Panc1 (cell line): ENCODE results near the gene NFE2. TPM values are rescaled to one million over a fixed set of nuclear protein-coding genes. Genes with fewer than 3 reads are reported as not detected.

Experiments
- ATAC-seq: fragments of 200-7000 bp; cut with Tn5 transposase; 2 replicates; pipeline ENCODE4 v1.9.1; 2020; ENCODE audit warnings: mild to moderate bottlenecking, moderate library complexity
- BruUV-seq: library from RNA; stranded (reverse); fragments of 400-500 nt; replicated peaks from 2 replicates; lab custom pipeline; 2021; lab: Mats Ljungman, UMichigan
- CTCF ChIA-PET: fragments of 300-600 bp; sonication (Branson Sonifier 250); formaldehyde crosslinking; loops from one replicate; lab custom pipeline; 2022; ENCODE audit warnings: antibody characterized with exemption; lab: Charles Lee
- POLR2A ChIA-PET: fragments of 300-600 bp; sonication (Branson Sonifier 250); formaldehyde crosslinking; loops from one replicate; lab custom pipeline; 2022; ENCODE audit warnings: antibody characterized with exemption; lab: Charles Lee
- DNase-seq: peaks from one replicate; pipeline ENCODE4 v3.0.0-alpha.2; 2010; ENCODE audit warnings: low read depth, low spot score
- H3K27ac ChIP-seq: 2 replicates; pipeline ENCODE4 v1.5.1; 2011; ENCODE audit warnings: mild to moderate bottlenecking, low read length, inconsistent platforms
- H3K27me3 ChIP-seq: fragments of 200-500 bp; sonication (Bioruptor generic); 2 replicates; pipeline ENCODE4 v1.6.0; 2014; ENCODE audit warnings: low read length, inconsistent platforms; ENCODE audit not compliant: control insufficient read depth, insufficient read depth
- H3K36me3 ChIP-seq: fragments of 200-500 bp; sonication (Bioruptor generic); 2 replicates; pipeline ENCODE4 v1.5.1; 2014; ENCODE audit warnings: inconsistent platforms, mild to moderate bottlenecking, low read length, moderate library complexity; ENCODE audit not compliant: control insufficient read depth, insufficient read depth
- H3K4me1 ChIP-seq: 2 replicates; pipeline ENCODE4 v1.5.1; 2011; ENCODE audit warnings: inconsistent platforms, mild to moderate bottlenecking, low read length, moderate library complexity; ENCODE audit not compliant: control insufficient read depth, insufficient read depth
- H3K4me3 ChIP-seq, 2 experiments: 2 replicates each; pipeline ENCODE4 v1.5.1; 2011 to 2012; ENCODE audit warnings: low read depth in 2 of 2, low read length in 2 of 2, mild to moderate bottlenecking in 2 of 2, inconsistent platforms in 1 of 2, moderate library complexity in 1 of 2
- H3K9me3 ChIP-seq: fragments of 200-500 bp; sonication (Bioruptor generic); 2 replicates; pipeline ENCODE4 v1.5.1; 2014; ENCODE audit warnings: low read depth, mild to moderate bottlenecking, inconsistent platforms, low read length, moderate library complexity; ENCODE audit not compliant: control insufficient read depth, insufficient read depth
- POLR2AphosphoS5 ChIP-seq: IDR thresholded peaks from 2 replicates; pipeline ENCODE4 v1.6.1; 2012; ENCODE audit warnings: mild to moderate bottlenecking, low read depth, low read length, moderate library complexity
- SIN3A ChIP-seq: IDR thresholded peaks from 2 replicates; pipeline ENCODE4 v1.6.1; 2012; ENCODE audit warnings: low read depth, mild to moderate bottlenecking, low read length, moderate library complexity, borderline replicate concordance; ENCODE audit not compliant: insufficient read depth
- TCF7L2 ChIP-seq: IDR thresholded peaks from 2 replicates; pipeline ENCODE4 v1.6.1; 2011; ENCODE audit warnings: mild to moderate bottlenecking, low read depth, low read length, inconsistent platforms
- in situ Hi-C: cut with HindIII; loops from 2 replicates; pipeline ENCODE4 v1.10.0; 2016; ENCODE audit warnings: low sequenced_read_pairs, low pct_unique_long_range_greater_than_20kb
- intact Hi-C: fragments of 100-400 bp; cut with micrococcal nuclease; formaldehyde crosslinking; loops from one replicate; pipeline ENCODE4 v1.10.0; 2022; ENCODE audit not compliant: unreplicated experiment
- total RNA-seq: library from RNA; stranded (reverse); gene quantifications from one replicate; pipeline ENCODE4 v1.2.1, GENCODE V29; 2021; ENCODE audit not compliant: unreplicated experiment
- TF ChIP-seq, protein P1 (sequence below), 2 experiments: IDR thresholded peaks; 2 replicates each; pipeline ENCODE4 v1.6.1; 2011 to 2012; ENCODE audit warnings: low read depth in 2 of 2, control low read depth in 1 of 2, low read length in 1 of 2, mild to moderate bottlenecking in 1 of 2, moderate library complexity in 1 of 2; ENCODE audit not compliant: insufficient read depth in 1 of 2
- TF ChIP-seq, protein P2 (sequence below): fragments of 450-650 bp; IDR thresholded peaks from 2 replicates; pipeline ENCODE4 v1.5.1; 2017; ENCODE audit warnings: mild to moderate bottlenecking

Gene NFE2
- total RNA-seq, 1 experiment from 2014 or later = 0.26 TPM

DNA sequence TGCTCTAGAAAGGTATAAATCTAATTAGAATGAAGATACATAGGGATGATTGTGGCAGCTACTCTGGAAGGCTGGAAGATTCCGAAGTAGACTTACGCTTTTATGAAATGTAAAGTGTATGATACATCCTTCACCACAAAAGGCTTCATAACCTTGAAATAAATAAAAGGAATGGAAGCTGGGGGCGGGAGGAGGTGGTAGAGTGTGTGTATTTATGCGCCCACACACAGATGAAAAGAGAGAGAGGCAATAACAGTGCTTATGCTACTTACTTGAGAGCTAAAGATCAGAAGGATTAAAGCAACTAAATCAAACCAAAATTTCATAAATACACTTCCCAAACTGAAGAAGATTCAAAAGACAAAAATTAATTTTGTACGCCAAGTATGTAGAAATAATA lies 51.3 kb downstream of the NFE2 start:
- peaks cover 9% of the 10 kb centered on the region for H3K36me3 ChIP-seq
- no TSS peak for BruUV-seq
- POLR2A ChIA-PET = interaction anchor here (0.6 kb wide), 1 partner anchor 14 kb away, joined by 5 read pairs; no protein-coding TSS in a partner anchor

DNA sequence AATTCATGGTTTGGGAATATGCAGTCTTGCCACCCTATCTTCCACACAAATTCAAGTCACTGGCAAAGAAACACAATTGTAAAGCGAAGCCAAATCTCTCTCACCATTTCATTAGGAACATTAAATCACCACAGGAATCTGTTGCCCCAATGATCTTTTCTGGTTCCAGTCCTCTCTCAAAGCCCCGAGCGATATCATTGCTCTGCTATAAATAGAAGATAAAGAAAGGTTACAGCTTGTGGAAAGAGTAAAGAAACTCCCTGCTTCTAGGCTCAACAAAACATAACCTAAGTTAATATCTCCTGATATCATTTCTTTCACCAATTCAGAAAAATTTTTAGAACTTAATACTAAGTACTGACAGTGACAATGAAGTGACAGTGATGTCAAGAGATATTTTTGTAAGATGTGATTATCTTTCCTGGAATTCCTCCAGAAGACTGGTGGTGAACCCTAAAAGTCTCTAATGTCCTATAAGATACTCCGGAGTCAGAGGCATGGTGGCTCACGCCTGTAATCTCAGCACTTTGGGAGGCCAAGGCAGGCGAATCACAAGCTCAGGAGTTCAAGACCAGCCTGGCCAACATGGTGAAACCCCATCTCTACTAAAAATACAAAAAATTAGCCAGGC lies 54.7 kb downstream of the NFE2 start:
- no peaks in the 10 kb centered on the region for H3K4me1 ChIP-seq
- no peak overlapping the region for H3K4me3 ChIP-seq
- ATAC-seq (no peak), DNase-seq (no peak)
- H3K9me3 ChIP-seq = no peaks in the 10 kb centered on the region
- peaks cover 17% of the 10 kb centered on the region for H3K36me3 ChIP-seq
- in situ Hi-C loops = no loop called here
- POLR2A ChIA-PET = no interaction called here
- CTCF ChIA-PET = no interaction called here
- no peak overlapping the region for H3K27ac ChIP-seq
- no TSS peak for BruUV-seq
- intact Hi-C loops = no loop called here
- no peaks in the 10 kb centered on the region for H3K27me3 ChIP-seq
- TF ChIP-seq TCF7L2 = no peak
- TF ChIP-seq, protein P1, sequence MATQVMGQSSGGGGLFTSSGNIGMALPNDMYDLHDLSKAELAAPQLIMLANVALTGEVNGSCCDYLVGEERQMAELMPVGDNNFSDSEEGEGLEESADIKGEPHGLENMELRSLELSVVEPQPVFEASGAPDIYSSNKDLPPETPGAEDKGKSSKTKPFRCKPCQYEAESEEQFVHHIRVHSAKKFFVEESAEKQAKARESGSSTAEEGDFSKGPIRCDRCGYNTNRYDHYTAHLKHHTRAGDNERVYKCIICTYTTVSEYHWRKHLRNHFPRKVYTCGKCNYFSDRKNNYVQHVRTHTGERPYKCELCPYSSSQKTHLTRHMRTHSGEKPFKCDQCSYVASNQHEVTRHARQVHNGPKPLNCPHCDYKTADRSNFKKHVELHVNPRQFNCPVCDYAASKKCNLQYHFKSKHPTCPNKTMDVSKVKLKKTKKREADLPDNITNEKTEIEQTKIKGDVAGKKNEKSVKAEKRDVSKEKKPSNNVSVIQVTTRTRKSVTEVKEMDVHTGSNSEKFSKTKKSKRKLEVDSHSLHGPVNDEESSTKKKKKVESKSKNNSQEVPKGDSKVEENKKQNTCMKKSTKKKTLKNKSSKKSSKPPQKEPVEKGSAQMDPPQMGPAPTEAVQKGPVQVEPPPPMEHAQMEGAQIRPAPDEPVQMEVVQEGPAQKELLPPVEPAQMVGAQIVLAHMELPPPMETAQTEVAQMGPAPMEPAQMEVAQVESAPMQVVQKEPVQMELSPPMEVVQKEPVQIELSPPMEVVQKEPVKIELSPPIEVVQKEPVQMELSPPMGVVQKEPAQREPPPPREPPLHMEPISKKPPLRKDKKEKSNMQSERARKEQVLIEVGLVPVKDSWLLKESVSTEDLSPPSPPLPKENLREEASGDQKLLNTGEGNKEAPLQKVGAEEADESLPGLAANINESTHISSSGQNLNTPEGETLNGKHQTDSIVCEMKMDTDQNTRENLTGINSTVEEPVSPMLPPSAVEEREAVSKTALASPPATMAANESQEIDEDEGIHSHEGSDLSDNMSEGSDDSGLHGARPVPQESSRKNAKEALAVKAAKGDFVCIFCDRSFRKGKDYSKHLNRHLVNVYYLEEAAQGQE (IDR thresholded peaks at IDR 0.05; ENCODE audit: insufficient read depth in 1 of 2, low read depth in 2 of 2, low read length in 1 of 2) = no peak
- TF ChIP-seq SIN3A = no peak
- no peak for TF ChIP-seq POLR2AphosphoS5
- TF ChIP-seq, protein P2, sequence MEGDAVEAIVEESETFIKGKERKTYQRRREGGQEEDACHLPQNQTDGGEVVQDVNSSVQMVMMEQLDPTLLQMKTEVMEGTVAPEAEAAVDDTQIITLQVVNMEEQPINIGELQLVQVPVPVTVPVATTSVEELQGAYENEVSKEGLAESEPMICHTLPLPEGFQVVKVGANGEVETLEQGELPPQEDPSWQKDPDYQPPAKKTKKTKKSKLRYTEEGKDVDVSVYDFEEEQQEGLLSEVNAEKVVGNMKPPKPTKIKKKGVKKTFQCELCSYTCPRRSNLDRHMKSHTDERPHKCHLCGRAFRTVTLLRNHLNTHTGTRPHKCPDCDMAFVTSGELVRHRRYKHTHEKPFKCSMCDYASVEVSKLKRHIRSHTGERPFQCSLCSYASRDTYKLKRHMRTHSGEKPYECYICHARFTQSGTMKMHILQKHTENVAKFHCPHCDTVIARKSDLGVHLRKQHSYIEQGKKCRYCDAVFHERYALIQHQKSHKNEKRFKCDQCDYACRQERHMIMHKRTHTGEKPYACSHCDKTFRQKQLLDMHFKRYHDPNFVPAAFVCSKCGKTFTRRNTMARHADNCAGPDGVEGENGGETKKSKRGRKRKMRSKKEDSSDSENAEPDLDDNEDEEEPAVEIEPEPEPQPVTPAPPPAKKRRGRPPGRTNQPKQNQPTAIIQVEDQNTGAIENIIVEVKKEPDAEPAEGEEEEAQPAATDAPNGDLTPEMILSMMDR = no peak

More for the DNA sequence above, 51.3 kb downstream of the NFE2 start:
- TF ChIP-seq, protein P2 = no peak
- TF ChIP-seq, protein P1 (IDR thresholded peaks at IDR 0.05; ENCODE audit: insufficient read depth in 1 of 2, low read depth in 2 of 2, low read length in 1 of 2) = no peak
- TF ChIP-seq TCF7L2 (no peak), POLR2AphosphoS5 (no peak), SIN3A (no peak)
- intact Hi-C loops = no loop called here
- CTCF ChIA-PET = interaction anchor here (0.7 kb wide), 1 partner anchor 129 kb away, joined by 10 read pairs; no protein-coding TSS in a partner anchor
- ATAC-seq = no peak
- no peak overlapping the region for H3K4me3 ChIP-seq
- DNase-seq = no peak
- in situ Hi-C loops = no loop called here
- no peaks in the 10 kb centered on the region for H3K9me3 ChIP-seq
- H3K4me1 ChIP-seq = peaks cover 12% of the 10 kb centered on the region; the same call in 1 of the 2 replicates
- no peaks in the 10 kb centered on the region for H3K27me3 ChIP-seq
- H3K27ac ChIP-seq = no peak overlapping the region
